Peyer's patch (tissue), 4 donors: ENCODE results near the gene LIX1.
A peak's percentile ranks its signal among the peaks of the same experiment; 100 is the strongest.

Source experiments
- CTCF ChIP-seq, 6 experiments: fragments of 450-650 bp in 4 of 6; fragments of 200-600 bp in 2 of 6; sonication (generic) in 1 of 6; IDR thresholded peaks; one replicate each; pipeline ENCODE4 v1.5.1; 2017 to 2019; ENCODE audit warnings: antibody characterized with exemption in 6 of 6, mild to moderate bottlenecking in 3 of 6, moderate library complexity in 1 of 6
- POLR2A ChIP-seq, 2 donors: fragments of 450-650 bp; IDR thresholded peaks; one replicate each; pipeline ENCODE4 v1.5.1; 2017; ENCODE audit warnings: antibody characterized with exemption in 2 of 2, mild to moderate bottlenecking in 2 of 2, moderate library complexity in 2 of 2

GRCh38 chr5:97183100-97183929 is 40.9 kb upstream of the LIX1 start, which contains the start of gene RIOK2:
- TF ChIP-seq CTCF (IDR thresholded peaks at IDR 0.05): peak in 1 of 6 experiments; percentile 6
- peak; percentile 23 to 74 for TF ChIP-seq POLR2A (IDR thresholded peaks at IDR 0.05)
